NT2/D1 (cell line): ENCODE measurements around the gene OSBP2.
"Not testable (repeated sequence)": the region's sequence is repeated elsewhere in the genome, so short reads cannot be mapped to it uniquely, and the experiment has no call there.

Experiments
- DNase-seq: peaks from one replicate; pipeline ENCODE4 v3.0.0-alpha.2; 2011; ENCODE audit warnings: low read depth, low spot score
- H3K27me3 ChIP-seq: 2 replicates; pipeline ENCODE4 v1.6.0; 2011; ENCODE audit warnings: mild to moderate bottlenecking; ENCODE audit not compliant: insufficient read length, insufficient read depth
- H3K36me3 ChIP-seq: 2 replicates; pipeline ENCODE4 v1.6.1; 2011; ENCODE audit warnings: mild to moderate bottlenecking, low read length, mixed read lengths; ENCODE audit not compliant: insufficient read depth, insufficient read length
- H3K4me1 ChIP-seq: 2 replicates; pipeline ENCODE4 v1.5.1; 2011; ENCODE audit not compliant: insufficient read depth, insufficient read length
- H3K4me3 ChIP-seq: 2 replicates; pipeline ENCODE4 v1.5.1; 2011; ENCODE audit warnings: low read depth; ENCODE audit not compliant: insufficient read length
- H3K9ac ChIP-seq: 2 replicates; pipeline ENCODE4 v1.6.0; 2011; ENCODE audit warnings: low read depth; ENCODE audit not compliant: insufficient read length
- H3K9me3 ChIP-seq: 2 replicates; pipeline ENCODE4 v1.5.1; 2011; ENCODE audit warnings: mild to moderate bottlenecking, low read length; ENCODE audit not compliant: insufficient read depth
- SUZ12 ChIP-seq: IDR thresholded peaks from 2 replicates; pipeline ENCODE4 v1.6.1; 2011; ENCODE audit not compliant: insufficient read length, insufficient read depth; ENCODE audit errors: extremely low read depth
- YY1 ChIP-seq: IDR thresholded peaks from 2 replicates; pipeline ENCODE4 v1.6.1; 2011; ENCODE audit not compliant: insufficient read length, insufficient read depth
- ZNF274 ChIP-seq: IDR thresholded peaks from 2 replicates; pipeline ENCODE4 v1.6.1; 2011; ENCODE audit warnings: mild to moderate bottlenecking, low read depth, low read length

OSBP2 gene

GRCh38 chr22:30721741-30722140 is 27.1 kb downstream of the OSBP2 start:
- Histone ChIP-seq H3K36me3 (no peaks in the 10 kb centered on the region), H3K27me3 (no peaks in the 10 kb centered on the region), H3K4me3 (no peak overlapping the region), H3K9ac (no peak overlapping the region), H3K4me1 (no peaks in the 10 kb centered on the region), H3K9me3 (no peaks in the 10 kb centered on the region)
- no peak for TF ChIP-seq SUZ12
- TF ChIP-seq ZNF274, result no peak
- no peak for TF ChIP-seq YY1
- no peak for DNase-seq

GRCh38 chr22:30728826-30729225 is 34.2 kb downstream of the OSBP2 start:
- Histone ChIP-seq H3K4me3 (no peak overlapping the region), H3K9ac (no peak overlapping the region), H3K9me3 (no peaks in the 10 kb centered on the region), H3K36me3 (no peaks in the 10 kb centered on the region), H3K4me1 (peaks cover 2% of the 10 kb centered on the region), H3K27me3 (no peaks in the 10 kb centered on the region)
- DNase-seq, result no peak
- no peak for TF ChIP-seq SUZ12

GRCh38 chr22:30731658-30732057 is 37.0 kb downstream of the OSBP2 start:
- no peaks in the 10 kb centered on the region for H3K36me3 ChIP-seq
- H3K9me3 ChIP-seq, result no peaks in the 10 kb centered on the region
- H3K9ac ChIP-seq, result no peak overlapping the region
- no peaks in the 10 kb centered on the region for H3K27me3 ChIP-seq
- H3K4me1 ChIP-seq, result peaks cover 2% of the 10 kb centered on the region
- TF ChIP-seq ZNF274 (no peak), YY1 (no peak), SUZ12 (no peak)
- no peak for DNase-seq
- no peak overlapping the region for H3K4me3 ChIP-seq

GRCh38 chr22:30732426-30732825 is 37.8 kb downstream of the OSBP2 start:
- no peak for DNase-seq
- no peaks in the 10 kb centered on the region for H3K36me3 ChIP-seq
- no peak overlapping the region for H3K4me3 ChIP-seq
- peaks cover 2% of the 10 kb centered on the region for H3K4me1 ChIP-seq
- TF ChIP-seq YY1 (no peak), ZNF274 (no peak)
- no peaks in the 10 kb centered on the region for H3K27me3 ChIP-seq
- H3K9me3 ChIP-seq, result no peaks in the 10 kb centered on the region
- no peak overlapping the region for H3K9ac ChIP-seq

- TF ChIP-seq YY1, result no peak
- TF ChIP-seq ZNF274, result no peak
- TF ChIP-seq SUZ12, result no peak
- Histone ChIP-seq H3K4me1 (peaks cover 4% of the 10 kb centered on the region), H3K36me3 (no peaks in the 10 kb centered on the region), H3K27me3 (no peaks in the 10 kb centered on the region), H3K4me3 (no peak overlapping the region), H3K9me3 (no peaks in the 10 kb centered on the region), H3K9ac (no peak overlapping the region)
- DNase-seq, result no peak
These were observed 38.5 kb downstream of the OSBP2 start for GRCh38 chr22:30733181-30733631.

GRCh38 chr22:30740007-30740406 is 45.3 kb downstream of the OSBP2 start:
- not testable (repeated sequence) for H3K4me3 ChIP-seq, DNase-seq, H3K9me3 ChIP-seq, H3K27me3 ChIP-seq, H3K36me3 ChIP-seq, H3K9ac ChIP-seq, H3K4me1 ChIP-seq

- DNase-seq, H3K9ac ChIP-seq: not testable (repeated sequence)
These were observed 45.8 kb downstream of the OSBP2 start for GRCh38 chr22:30740511-30740910.

More at GRCh38 chr22:30740511-30740910, 45.8 kb downstream of the OSBP2 start:
- not testable (repeated sequence) for H3K4me1 ChIP-seq, H3K27me3 ChIP-seq, H3K9me3 ChIP-seq, H3K36me3 ChIP-seq, H3K4me3 ChIP-seq
